ENCODE measurements around the gene SKAP2. TPM values are rescaled to one million over a fixed set of nuclear protein-coding genes. Genes with fewer than 3 reads are reported as not detected.

The SKAP2 gene
- total RNA-seq, 1 experiment from 2014 or later: 3.2 TPM

DNA sequence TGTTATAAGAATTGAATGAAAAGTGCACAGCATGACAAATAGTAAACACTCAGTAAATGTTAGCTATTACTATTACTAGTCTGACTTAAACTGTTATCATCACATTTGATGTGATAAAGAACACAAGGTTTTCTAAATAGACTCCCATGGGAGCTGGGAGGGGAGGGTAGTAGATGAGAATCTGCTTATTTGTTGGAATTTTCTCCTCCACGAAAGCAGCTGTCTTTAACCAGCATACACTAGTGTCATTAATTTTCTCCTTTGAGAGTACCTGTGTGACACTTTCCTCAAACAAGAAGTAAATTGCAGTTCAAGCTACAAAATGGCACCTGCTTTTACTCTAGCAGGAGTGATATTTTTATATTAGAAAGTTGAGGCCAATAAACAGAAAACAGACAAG lies 200.1 kb downstream of the SKAP2 start:
- H2BK5ac ChIP-seq (ENCODE audit: insufficient read length, low read length): no peak overlapping the region
- no peaks in the 10 kb centered on the region for H3K9me3 Mint-ChIP-seq
- H3K79me1 ChIP-seq (ENCODE audit: insufficient read depth, low read depth, low read length, poor library complexity, severe bottlenecking): no peaks in the 10 kb centered on the region
- no peak overlapping the region for H3K23ac ChIP-seq (ENCODE audit: insufficient read length, low read depth, low read length)
- no peak overlapping the region for H3K56ac ChIP-seq (ENCODE audit: insufficient read length, low read depth, low read length)
- TF ChIP-seq, protein P1, sequence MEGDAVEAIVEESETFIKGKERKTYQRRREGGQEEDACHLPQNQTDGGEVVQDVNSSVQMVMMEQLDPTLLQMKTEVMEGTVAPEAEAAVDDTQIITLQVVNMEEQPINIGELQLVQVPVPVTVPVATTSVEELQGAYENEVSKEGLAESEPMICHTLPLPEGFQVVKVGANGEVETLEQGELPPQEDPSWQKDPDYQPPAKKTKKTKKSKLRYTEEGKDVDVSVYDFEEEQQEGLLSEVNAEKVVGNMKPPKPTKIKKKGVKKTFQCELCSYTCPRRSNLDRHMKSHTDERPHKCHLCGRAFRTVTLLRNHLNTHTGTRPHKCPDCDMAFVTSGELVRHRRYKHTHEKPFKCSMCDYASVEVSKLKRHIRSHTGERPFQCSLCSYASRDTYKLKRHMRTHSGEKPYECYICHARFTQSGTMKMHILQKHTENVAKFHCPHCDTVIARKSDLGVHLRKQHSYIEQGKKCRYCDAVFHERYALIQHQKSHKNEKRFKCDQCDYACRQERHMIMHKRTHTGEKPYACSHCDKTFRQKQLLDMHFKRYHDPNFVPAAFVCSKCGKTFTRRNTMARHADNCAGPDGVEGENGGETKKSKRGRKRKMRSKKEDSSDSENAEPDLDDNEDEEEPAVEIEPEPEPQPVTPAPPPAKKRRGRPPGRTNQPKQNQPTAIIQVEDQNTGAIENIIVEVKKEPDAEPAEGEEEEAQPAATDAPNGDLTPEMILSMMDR (conservative IDR thresholded peaks at IDR 0.05): no peak
- H4K5ac ChIP-seq (ENCODE audit: insufficient read length, low read depth, low read length): no peak overlapping the region
- H3K9ac ChIP-seq (ENCODE audit: extremely low read depth, insufficient read length, low read length): no peak overlapping the region
- no peak overlapping the region for H3K4ac ChIP-seq (ENCODE audit: low read depth, low read length)
- no peak overlapping the region for H3K4me3 Mint-ChIP-seq
- no peak overlapping the region for H3K14ac ChIP-seq (ENCODE audit: insufficient read depth, low read length)
- WGBS (ENCODE audit: extremely low coverage, insufficient read length, low lambda C conversion rate): no CpG with 5 or more reads among the region's 1 CpG
- peaks cover 6 to 8% of the 10 kb centered on the region in 2 experiments for H3K4me1 Mint-ChIP-seq
- H3K79me2 ChIP-seq (ENCODE audit: insufficient read depth, low read length): no peaks in the 10 kb centered on the region
- no peak overlapping the region for H4K8ac ChIP-seq (replicated peaks; ENCODE audit: insufficient read length, low read depth, low read length)
- H3K27me3 Mint-ChIP-seq (ENCODE audit: low read depth): no peaks in the 10 kb centered on the region; the same call in none of the 2 replicates
- no peak overlapping the region for H2BK120ac ChIP-seq (ENCODE audit: low read depth, low read length, poor library complexity, severe bottlenecking)
- H3K27ac ChIP-seq (ENCODE audit: insufficient read length, low read depth, low read length): no peak overlapping the region
- no peak overlapping the region for H3K18ac ChIP-seq (ENCODE audit: insufficient read length, low read depth, low read length)
- no peaks in the 10 kb centered on the region for H3K36me3 Mint-ChIP-seq (ENCODE audit: insufficient read depth in 1 of 3, low read depth in 3 of 3)
- H3T11ph ChIP-seq (ENCODE audit: low read length): no peak overlapping the region
- H4K20me1 ChIP-seq (ENCODE audit: control insufficient read depth, insufficient read depth, insufficient read length): no peaks in the 10 kb centered on the region
- H3K4me2 ChIP-seq (ENCODE audit: insufficient read depth, insufficient read length, low read length): no peak overlapping the region
- H3K9me3 ChIP-seq (ENCODE audit: control insufficient read depth, low read depth, low read length): no peaks in the 10 kb centered on the region
- H3K4me1 ChIP-seq (ENCODE audit: insufficient read depth, low read length): no peaks in the 10 kb centered on the region; the same call in 1 of the 2 replicates
- no peak overlapping the region for H2AK5ac ChIP-seq (ENCODE audit: insufficient read length, low read length)
- DNase-seq: no peak
- no peak overlapping the region for H2BK20ac ChIP-seq (ENCODE audit: low read depth, low read length, poor library complexity, severe bottlenecking)
- no peaks in the 10 kb centered on the region for H3K27me3 ChIP-seq (ENCODE audit: insufficient read depth, low read length)
- no peaks in the 10 kb centered on the region for H3K23me2 ChIP-seq (ENCODE audit: insufficient read length, low read depth, low read length, poor library complexity, severe bottlenecking)
- no peak overlapping the region for H2AFZ ChIP-seq (ENCODE audit: low read length)
- H2BK15ac ChIP-seq (ENCODE audit: low read depth, low read length): no peak overlapping the region
- H3K27ac Mint-ChIP-seq: no peak overlapping the region
- no peak overlapping the region for H4K91ac ChIP-seq (ENCODE audit: insufficient read length, low read depth, low read length)
- H2BK12ac ChIP-seq (ENCODE audit: insufficient read length, low read depth, low read length): no peak overlapping the region

Data from H9 (cell line).